Measurements from ENCODE around the gene FOSL2. TPM values are rescaled to one million over a fixed set of nuclear protein-coding genes. Genes with fewer than 3 reads are reported as not detected.

FOSL2 gene
- 25.6 and 26.6 TPM in 2 replicates for total RNA-seq

DNA sequence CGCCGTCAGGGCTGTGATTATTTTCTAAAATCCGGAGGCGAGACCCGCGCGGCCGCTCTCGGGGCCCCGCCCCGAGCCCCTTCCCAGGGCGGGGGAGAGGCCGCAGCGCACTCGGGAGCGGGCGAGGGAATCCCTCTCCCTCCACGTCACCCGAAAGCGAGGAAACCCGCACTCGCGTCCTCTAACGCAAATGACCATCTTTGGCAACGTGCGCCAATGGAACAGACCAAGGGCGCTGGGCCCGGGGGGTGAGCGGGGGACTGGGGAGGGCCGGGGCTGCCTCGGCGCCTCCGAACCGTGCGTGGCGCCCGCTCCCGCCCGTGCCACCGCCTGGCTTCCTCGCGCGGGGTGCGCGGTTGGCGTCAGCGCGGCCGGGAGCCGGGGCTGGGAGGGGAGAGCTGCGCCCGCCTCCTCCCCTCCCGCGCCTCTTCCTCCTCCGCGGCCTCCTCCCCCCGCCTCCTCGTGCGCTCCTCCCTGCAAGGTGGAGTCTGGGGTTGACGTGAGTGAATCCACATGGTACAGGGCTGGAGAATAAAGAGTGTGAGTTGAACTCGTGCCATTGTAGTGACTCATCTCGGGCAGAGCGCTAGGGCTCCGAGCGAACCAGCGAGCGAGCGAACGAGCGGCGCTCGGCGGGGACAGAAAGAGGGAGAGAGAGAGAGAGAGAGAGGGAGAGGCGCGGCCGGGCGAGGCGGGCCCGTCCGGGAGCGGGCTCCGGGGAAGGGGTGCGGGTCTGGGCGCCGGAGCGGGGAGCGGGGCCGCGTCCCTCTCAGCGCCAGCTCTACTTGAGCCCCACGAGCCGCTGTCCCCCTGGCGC lies at the start of gene FOSL2:
TSS of gene FOSL2 (plus strand) at position 562 of the 817 bp plus-strand sequence. CDS start 863 bp downstream, outside the sequence.

Other genes with a start within 250 kb of the FOSL2 start
- gene PLB1, start 103.2 kb downstream of the FOSL2 start, total RNA-seq = 1.2 and 1.6 TPM in 2 replicates

Measured in aortic smooth muscle cell (primary cell).